ENCODE measurements around the gene NBEA.

Gene NBEA

DNA sequence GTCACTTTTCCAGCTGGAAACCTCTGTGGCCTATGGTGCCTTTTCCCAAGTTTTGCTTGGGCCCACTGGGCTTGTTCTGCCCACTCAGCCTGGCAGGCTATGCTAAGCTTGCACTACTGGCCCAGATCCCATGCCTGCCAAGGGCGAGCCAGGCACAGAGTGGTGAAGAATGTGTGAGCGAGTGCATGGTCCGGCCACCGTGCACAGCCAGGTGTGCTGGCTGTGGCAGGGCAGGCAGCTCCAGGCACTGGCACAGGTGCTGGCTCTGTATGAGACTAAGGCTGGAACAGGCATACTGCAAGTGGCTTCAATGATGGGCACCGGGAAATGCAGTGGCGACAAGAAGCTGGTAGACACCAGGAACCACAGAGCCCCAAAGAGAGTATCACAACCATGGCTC lies 584.5 kb downstream of the NBEA start:
- no peak for DNase-seq

DNA sequence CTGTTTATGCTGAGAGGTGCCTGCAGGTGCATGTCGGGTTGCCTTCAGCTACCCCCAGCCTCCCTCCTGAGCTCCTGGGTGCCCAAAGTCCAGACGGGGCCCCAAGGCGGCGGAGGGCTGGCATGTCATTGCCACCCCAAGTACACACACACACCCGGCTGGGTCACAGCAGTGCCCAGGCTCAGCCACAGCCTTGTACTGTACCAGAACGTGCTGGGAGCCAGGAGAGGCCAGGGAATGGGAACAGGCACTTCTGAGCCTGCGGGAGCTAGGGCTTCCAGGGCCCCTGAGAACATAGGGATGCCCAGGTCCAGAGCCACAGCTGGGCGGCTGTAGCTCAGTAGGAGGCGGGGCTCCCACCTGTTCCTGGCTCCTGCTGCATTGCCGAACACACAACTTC lies 585.4 kb downstream of the NBEA start:
- no peak for DNase-seq

DNA sequence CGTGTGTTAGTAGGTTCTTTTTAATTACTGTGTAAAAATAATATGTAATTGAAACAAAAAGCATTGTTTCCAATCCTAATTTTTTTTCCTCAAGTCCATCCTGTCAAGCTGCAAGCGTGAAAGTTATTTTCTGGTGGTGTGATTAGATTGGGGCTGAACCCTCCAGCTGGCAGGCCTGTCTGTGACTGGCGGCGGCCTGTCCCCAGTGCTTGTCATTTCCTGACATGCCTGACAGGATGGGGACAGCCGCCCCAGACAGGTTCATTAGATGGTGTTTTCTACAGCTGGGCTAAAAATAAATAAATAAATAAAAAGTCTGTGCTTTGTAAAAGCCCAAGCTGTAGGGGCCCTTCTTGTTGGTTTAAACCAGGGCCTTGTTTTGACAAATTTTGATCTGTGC lies 588.1 kb downstream of the NBEA start:
- DNase-seq = no peak

DNA sequence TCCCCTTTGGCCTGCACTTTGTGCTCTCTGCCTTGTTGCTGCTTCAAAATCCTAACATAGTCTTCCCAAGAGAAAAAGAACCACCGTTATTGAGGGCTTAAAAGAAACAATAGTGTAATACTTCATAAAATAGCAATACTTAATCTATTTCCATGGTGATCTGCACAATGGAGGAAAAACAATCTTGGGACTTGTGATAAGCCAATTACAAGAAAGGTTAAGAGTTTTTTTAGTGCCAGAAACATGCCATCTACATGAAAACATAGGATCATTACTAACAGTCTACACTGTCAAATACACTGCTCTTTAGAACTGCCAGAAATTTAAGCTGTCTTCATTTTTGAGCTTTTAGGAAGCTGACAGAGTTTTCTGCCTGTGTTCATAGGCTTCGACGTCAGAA lies 588.5 kb downstream of the NBEA start:
- no peak for DNase-seq

DNA sequence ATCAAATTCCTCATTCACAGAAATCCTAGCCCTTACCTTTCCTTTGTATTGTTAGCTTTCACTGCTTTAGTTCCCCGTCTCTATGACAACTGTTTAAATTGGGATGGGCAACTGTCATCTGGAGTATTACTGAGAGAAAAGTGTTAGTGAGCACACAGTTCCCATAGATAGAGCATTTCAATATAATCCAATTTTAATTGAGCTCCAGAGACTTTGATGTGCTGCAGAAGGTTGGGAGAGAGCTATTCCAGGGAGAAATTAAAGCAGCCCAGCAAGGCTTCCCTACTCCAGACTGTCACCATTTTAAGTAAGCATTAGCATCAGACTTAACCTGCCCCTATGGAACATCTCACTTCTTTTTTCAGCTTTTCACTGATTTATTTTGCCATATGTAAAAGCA lies 589.5 kb downstream of the NBEA start:
- no peak for DNase-seq

DNA sequence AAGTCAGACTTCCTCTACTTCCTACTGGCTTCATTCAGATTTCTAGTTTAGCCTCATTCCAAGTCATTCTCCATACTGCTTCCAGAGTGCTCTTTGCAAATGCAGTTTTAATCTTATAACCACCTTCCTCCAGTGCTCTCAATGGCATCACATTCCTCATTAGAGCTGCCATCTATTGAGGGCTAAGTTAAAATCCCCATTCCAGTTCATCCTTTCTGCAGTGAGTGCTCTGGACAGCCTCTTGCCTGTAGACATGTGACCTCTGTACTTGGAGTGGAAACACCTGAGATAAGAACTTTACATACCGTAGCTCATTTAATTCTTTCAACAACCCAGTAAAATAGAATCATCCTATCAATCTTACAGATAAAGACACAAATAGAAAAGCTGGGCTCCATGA lies 592.3 kb downstream of the NBEA start:
- DNase-seq = no peak

DNA sequence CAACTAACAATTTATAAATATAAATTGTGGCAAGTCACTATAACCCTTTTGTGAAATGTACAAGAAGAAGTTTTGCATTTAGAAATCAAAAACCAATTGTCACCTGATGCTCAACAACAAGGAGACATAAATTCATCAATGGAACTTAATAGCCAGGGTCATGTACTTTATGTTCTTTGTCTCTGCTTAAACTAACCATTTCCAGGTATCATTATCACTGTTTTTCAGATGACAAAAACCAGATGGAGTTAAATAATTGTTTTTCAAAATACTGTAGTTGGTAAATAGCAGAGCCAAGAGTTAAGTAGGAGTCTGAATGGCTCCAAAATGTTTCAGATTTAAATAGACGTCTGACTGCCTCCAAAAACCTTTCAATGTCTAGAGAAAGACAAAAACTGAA lies 606.7 kb downstream of the NBEA start:
- no peak for DNase-seq

DNA sequence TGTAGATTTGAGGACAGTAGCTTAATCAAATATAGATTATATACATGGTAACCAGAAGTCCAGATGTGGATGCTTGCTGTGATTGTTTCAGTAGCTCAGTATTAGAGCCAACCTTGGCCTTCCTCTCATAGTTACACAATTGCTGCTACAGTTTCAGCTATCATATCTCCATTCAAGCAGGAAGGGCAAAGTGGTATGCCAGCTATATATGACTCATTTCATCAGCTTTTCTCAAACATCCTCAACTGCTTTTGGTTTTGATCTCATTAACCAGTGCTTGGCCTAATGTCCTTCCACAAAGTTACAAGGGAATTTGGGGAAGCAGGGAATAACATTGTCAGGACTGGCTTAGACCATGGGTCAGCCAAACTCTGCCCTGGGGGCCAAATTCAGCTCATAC lies 607.4 kb downstream of the NBEA start:
- no peak for DNase-seq

DNA sequence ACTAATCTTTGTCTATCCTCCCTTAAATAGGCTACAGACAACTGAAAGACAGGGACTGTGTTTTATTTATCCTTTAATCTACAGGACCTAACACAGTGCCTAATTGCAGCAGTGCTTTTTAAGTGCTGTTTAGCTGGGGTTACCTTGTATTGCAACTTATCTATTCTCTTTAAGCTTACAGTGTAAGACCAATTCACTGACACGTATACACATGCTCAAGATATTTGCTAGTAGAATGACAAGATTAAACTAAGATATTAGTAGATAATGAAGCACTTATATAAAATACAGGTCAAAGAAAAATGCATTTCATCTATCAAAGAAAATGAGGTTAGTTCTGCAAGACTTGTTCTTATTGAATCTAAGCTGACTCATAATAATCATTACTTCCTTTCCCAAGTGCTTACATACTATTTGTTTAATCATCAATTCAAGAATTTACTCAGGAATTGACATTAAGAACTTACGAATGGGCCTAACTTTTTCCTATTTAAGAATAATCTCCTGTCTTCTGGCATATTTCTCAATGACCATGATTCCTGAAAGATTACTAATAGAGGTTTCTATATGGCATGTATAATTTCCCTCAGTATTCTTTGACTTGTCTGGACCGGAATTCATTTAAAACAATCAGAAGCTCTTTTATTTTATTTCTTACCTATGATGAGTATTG lies 610.2 kb downstream of the NBEA start:
- no peak for DNase-seq

DNA sequence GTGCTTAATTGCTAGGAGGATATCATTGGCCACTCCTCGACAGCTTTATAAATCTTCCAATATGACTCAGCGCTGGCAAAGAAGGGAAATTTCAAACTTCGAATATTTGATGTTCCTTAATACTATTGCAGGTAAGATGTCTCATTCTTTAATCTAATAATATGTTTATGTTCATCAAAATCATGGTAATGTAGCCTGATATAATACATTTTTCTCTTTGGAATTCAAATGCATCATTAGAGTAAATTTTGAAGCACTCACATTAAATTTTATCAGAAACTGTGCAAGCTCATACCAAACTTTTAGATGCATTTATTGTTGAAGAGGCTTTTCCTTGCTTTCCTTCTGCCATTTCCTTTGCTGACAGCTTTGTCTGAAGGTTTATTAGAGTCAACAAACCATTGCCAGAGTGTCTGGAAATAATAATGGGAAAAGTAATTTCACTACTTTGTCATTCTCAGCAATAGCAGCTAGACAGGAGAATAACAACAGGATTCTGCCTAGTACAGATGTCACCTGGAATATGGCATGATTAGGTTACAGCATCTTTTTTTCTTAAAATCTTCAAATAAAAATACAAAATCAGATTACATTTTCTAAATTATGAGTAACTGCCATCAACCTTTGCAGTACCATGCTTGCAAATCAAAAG lies 613.0 kb downstream of the NBEA start:
- DNase-seq = no peak

DNA sequence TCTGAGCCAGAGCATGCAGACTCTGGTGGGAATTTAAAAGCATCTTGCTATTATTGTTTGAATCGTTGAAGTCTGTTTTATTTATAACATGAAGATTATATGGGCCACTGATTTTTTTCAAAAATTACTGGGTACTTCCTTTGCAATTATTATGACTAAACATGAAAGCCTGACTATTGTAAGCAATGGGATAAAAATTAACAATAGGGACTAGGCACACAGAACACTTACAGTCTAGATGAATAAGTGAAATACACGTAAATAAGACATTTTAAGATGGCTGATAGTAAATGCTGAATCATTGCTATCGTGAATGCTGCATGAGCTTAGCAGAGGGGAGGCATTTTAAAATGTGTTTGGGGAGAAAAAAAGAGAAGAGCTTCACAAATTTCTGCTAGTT lies 615.4 kb downstream of the NBEA start:
- no peak for DNase-seq

DNA sequence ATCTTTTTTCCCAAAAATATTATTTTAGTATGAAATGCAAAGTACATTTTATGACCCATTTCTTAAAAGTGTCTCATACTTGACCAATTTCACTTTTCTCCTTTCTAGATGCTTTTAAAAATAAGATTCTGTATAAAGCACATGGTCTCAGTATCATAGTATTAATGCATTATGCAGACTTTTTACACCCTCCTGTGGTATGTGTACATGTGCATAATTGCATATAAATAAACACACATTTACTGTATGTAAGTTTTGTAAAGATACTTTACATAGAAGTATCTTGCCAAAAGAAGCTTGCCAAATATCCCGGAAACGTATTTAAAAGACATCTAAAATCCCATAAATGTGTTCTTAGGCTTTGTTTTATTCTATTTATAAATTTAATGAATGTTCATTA lies 619.5 kb downstream of the NBEA start:
- DNase-seq = no peak

DNA sequence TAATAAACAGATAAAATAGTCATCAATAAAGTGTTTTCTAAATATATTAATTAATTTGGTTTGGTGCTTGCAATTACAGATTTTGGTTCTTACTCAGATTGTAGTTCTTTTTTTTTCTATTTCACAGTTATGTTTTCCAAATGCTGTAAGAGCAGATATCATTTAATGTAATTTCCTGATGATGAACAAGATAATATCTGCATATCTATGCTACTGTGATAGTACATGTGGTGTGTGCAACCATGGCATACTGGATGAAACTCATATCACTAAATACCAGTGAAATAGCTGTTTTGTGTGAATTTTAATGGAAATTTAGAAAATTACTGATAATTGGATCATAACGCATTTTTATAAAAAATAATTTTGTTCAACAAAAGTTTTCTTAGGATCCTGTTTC lies 623.2 kb downstream of the NBEA start:
- no peak for DNase-seq

DNA sequence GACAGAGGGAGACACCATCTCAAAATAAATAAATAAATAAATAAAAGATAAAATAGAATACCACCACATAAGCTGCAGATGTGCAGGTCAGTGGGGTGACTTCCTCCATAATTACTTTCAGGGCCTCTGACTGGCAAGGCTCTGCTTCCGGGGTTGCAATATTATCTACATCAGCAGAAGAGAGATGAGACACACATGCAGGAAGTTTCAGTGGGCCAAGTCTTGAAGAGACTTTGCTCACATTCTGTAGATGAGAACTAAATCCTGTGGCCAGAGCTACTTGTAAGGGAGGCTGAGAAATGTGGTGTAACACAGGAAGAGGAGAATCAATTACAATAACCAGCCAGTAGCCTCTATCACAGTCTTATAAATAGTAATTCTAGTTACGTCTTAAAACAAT lies 624.3 kb downstream of the NBEA start:
- DNase-seq = no peak

DNA sequence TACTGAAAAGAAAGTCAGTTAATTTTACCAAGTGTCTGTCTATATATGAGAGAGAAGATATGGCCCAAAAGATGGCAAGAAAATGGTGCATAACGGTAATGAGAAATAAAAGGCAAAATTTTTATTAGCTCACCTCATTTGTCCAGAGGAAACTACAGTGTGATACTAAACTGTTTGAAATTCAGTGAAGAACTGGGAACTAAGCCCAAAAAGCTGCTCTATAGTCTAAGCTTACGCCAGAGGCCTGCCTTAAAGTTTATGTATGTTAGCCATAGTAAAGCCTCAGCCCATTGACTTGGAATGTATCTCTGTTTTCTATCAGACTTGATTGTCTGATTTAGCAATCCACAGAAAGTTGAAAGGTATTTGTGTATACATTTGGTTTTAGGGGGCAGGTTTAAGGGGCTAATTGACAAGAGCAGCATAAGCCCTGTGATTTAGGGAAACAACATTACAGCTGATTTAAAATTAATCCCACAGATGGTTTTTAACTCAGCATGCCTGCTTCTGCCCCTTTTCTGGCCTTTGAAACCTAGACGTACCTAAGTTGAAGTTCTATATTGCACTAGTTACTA lies 625.4 kb downstream of the NBEA start:
- DNase-seq = no peak

DNA sequence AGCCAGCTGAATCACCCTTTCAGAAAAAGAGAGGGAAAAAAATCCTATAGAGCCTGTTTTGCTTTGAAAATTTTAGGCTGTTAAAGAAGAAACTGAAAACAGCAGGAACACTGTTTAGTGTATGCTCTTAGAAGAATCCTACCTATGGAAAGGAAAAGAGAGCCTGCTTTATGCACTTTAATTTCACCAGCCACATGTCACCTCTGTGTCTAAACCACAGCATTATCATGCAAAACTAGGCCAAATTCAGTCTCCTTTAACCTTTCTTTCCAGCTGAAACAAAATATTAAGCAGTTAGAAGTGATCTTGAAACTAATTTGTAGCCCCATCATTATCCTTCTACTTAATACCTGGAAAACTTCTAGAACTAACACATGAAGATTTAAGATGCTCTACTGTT lies 631.6 kb downstream of the NBEA start:
- no peak for DNase-seq

DNA sequence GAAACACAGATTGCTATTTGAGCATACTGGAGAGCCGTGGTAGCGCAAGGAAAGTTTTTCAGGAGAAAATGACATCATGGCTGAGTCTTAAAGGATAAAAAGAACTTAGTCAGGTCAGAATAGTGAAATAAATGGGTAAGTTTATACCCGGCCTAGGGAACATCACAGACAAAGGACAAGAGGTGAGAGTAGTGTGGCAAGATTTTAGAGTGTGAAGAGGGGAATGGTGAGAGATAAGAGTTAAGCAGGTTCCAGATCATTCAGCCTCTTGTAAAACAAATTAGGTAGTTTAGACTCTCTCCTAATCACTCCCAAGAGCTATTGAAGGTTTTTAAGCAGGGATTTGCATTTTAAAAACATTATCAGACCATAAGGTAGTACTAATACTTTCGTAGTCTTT lies 650.4 kb downstream of the NBEA start:
- no peak for DNase-seq

DNA sequence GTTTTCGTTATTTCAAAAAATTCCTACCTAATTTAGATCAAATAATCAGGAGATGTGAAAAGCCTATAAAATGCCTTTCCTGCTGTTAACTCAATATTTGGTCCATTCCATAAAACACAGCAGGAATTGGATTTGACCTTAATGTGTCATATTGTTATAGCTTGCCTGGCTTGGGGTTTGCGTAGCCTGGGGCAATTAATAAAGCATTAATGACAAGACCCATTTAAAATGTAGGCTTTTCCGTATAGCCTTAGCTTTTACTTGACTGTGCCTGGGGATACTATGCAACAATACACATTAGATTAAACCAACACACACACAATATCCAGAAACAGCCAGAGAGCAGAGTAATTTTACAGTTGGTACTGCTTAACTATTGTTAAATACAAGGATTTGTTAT lies 651.6 kb downstream of the NBEA start:
- no peak for DNase-seq

DNA sequence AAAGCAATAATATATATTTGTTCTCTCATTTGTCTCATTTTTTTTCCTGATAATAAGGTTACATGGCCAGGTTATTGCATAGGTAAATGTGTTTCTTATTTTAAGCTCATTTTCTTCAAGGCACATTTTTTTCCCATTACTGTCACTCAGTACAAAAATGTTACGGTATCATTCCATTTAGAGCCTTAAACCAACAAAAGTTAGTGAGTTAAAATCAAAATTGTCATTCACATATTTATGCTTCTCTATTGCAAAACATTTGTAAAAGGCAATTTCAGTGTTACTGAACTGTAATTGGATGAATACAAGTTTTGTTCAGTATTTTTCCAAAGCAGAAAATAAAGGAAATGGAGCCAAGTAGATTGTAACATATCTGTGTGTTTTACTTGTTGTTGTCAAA lies 652.0 kb downstream of the NBEA start:
- DNase-seq = no peak

DNA sequence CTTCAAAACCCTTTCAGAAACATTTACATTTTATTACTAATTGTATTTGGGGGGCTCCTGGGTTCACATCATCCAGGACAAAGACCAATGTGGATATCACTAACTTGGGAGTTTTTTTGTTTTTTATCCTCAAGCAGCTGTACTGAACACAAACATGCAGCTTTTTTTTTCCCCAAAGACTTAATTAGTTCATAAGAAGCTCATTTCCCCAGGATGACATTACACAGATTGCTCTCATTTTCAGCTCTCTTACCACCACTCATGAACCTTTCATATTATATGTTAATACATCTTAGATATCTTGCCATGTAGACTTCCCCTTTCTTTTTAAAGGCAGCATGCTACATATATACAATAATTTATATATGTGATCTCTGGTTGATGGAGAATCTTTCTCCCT lies 653.1 kb downstream of the NBEA start:
- no peak for DNase-seq

DNA sequence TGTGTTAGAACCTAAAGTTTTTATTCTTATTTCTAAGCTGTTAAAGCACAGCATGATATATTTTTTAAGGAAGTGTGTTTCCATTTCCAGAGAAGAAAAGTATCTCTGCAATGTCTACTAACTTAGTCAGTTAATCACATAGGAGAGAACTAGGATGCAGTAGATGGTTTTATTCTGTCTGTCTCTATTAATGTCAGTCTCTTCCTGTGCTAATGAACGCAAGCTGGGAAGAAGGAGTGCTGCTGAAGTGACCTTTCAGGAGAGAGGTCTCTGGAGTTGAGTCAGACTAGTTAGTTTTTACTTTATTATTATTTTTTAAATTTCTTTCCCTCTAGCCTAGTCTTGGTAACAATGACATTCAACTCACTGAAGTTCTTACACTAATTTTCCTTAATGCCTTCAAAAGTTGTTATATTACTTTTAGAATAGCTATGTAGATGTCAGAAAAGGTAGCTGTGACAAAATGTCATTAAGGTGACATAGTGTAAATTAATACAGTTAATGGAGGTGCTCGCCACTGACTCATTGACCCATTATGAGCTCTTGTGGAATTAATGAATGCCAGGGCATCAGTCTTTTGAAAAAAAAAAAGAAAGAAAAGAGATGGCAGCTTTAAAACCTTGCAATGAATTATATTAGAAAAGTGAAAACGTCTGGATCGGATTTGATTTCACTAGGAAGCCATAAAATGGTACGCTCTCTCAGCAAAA lies 654.4 kb downstream of the NBEA start:
- no peak for DNase-seq

DNA sequence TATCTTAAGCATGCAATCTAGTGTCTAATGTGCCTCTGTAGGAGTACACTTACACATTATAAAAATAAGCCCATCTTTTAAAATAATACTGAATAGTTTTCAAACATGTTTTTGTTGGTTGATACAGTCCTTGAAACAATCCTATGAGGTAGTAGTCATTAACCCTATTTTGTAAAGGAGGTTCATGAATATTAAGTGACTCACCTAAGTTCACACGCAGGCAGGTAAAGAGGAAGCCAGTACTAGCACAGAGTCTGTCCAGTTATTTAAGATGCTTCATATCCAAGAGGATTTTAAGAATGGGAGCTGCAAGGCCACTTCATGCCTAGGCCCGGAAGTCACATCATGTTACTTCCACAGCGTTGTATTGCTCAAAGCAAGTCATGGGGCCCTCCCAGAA lies 655.4 kb downstream of the NBEA start:
- no peak for DNase-seq

DNA sequence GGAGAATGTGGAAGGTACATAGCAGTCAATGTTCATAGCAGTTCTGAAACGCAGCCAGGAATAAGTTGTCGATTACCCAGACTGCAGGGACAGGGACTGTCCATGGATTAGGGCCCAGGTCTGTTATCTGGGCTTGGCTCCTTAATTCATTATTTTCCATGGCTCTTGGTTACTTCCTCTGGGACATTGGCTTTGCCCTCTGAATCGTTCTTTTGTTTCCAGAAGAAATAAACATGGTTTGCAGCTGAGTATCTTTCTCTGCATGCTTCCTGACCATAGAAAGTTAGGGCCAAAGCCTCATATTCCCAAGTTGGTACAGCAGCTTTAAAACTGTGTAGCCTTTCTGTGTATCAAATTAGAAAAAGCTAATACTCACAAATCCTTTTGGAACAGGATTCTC lies 656.2 kb downstream of the NBEA start:
- no peak for DNase-seq

DNA sequence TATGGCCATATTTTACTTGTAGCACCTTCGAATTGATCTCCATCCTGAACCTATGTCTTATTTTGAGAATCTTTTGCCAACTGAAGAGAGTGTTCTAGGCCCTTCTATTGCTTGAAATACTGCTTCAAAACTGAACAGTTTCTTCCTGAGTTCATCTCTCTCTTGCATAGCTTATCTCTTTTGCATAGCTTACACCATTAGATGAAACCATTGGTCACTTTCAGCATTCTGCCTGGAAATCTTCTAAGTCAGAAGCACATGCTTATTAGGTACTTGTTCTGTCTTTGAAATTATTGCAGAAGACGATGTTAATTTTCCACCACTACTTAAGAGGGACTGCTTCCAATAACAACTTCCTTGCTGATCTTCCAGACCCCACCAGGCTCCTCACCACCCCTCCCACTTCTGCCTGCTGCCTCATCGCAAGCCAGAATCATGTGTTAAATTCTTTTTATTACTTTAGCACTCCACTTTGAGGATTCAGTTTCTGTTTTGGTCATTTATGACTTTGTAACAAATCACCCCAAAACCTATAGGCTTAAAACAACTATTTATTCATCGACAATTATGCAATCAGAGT lies 656.8 kb downstream of the NBEA start:
- DNase-seq = no peak
